ENCODE measurements around the gene SNAPC4. TPM values are rescaled to one million over a fixed set of nuclear protein-coding genes. Genes with fewer than 3 reads are reported as not detected.
A peak's percentile ranks its signal among the peaks of the same experiment; 100 is the strongest.

SNAPC4 gene
- total and polyA plus RNA-seq, 9 donors: 3.7 to 9.6 (median 8.7) TPM

DNA sequence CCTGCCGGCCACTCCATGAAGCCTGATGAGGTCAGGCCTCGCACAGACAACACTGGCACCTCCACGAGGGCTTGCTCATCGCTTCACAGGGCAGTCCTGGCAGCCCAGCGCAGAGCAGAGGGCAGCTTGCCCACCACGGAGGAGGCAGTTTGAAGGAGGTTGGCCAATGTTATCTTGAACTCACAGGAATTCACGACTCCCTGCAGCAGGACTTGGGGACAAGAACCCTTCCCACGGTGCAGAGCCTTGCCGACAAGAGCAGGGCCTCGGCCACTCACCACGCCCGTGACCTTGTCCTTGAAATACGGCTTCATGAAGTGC lies 5.0 kb downstream of the SNAPC4 start:
- H3K4me3 ChIP-seq: no peak overlapping the region
- H3K4me1 ChIP-seq (ENCODE audit: insufficient read depth): peaks cover 9% of the 10 kb centered on the region
- intact Hi-C loops (cut with DNase I): no loop called here
- TF ChIP-seq, protein P1, sequence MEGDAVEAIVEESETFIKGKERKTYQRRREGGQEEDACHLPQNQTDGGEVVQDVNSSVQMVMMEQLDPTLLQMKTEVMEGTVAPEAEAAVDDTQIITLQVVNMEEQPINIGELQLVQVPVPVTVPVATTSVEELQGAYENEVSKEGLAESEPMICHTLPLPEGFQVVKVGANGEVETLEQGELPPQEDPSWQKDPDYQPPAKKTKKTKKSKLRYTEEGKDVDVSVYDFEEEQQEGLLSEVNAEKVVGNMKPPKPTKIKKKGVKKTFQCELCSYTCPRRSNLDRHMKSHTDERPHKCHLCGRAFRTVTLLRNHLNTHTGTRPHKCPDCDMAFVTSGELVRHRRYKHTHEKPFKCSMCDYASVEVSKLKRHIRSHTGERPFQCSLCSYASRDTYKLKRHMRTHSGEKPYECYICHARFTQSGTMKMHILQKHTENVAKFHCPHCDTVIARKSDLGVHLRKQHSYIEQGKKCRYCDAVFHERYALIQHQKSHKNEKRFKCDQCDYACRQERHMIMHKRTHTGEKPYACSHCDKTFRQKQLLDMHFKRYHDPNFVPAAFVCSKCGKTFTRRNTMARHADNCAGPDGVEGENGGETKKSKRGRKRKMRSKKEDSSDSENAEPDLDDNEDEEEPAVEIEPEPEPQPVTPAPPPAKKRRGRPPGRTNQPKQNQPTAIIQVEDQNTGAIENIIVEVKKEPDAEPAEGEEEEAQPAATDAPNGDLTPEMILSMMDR (IDR thresholded peaks at IDR 0.05): no peak
- TF ChIP-seq POLR2A (IDR thresholded peaks at IDR 0.05) (no peak), EP300 (IDR thresholded peaks at IDR 0.05) (no peak)
- 81 to 88% (median 85%) methylated on average over 11 to 13 of the region's 13 CpGs for WGBS, 3 donors
- H3K36me3 ChIP-seq: no peaks in the 10 kb centered on the region
- no peak for DNase-seq
- H3K27ac ChIP-seq: no peak overlapping the region
- H3K27me3 ChIP-seq: no peaks in the 10 kb centered on the region
- H3K9me3 ChIP-seq: no peaks in the 10 kb centered on the region

DNA sequence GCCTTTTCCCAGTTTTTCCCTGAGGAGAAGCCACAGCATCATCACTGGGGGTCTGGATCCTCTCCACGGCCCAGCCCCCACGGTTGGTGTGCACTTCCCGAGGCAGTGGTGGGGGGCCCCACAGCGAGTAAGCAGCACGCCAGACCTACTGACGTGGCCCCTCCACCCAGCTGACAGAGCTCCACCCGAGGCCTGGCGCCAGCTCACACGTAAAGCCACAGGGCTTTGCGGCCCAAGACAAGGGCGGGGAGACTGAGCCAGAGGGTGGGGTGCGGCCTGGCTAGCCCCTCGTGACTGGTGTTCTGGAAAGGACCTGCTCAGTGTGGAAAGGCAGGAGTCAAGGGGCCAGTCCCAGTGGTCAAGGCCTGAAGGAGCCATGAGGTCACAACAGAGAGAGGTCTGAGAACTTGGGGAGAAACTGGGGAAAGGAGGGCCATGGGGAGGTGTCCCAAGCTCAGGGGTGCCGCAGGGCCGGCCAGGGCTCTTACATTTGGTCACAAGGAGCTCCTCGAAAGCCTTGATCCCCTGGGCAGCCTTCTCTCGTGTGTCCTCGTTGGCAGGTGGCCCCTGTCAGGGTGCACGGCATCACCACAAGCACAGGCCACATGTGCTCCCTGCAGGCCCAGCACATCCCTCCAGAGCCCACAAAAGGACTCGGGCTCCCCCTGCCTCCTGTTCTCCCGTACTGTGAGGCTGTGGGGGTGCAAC lies 5.5 kb downstream of the SNAPC4 start:
- Histone ChIP-seq H3K27ac (no peak overlapping the region), H3K9me3 (no peaks in the 10 kb centered on the region), H3K27me3 (no peaks in the 10 kb centered on the region), H3K4me3 (no peak overlapping the region), H3K4me1 (ENCODE audit: insufficient read depth) (peaks cover 9% of the 10 kb centered on the region), H3K36me3 (no peaks in the 10 kb centered on the region)
- intact Hi-C loops (cut with DNase I): no loop called here
- no peak for DNase-seq
- TF ChIP-seq, protein P1 (IDR thresholded peaks at IDR 0.05): no peak
- no peak for TF ChIP-seq EP300 (IDR thresholded peaks at IDR 0.05)
- TF ChIP-seq POLR2A (IDR thresholded peaks at IDR 0.05): no peak
- WGBS, 3 donors: 91 to 95% (median 93%) methylated on average over 21 of the region's 21 CpGs

DNA sequence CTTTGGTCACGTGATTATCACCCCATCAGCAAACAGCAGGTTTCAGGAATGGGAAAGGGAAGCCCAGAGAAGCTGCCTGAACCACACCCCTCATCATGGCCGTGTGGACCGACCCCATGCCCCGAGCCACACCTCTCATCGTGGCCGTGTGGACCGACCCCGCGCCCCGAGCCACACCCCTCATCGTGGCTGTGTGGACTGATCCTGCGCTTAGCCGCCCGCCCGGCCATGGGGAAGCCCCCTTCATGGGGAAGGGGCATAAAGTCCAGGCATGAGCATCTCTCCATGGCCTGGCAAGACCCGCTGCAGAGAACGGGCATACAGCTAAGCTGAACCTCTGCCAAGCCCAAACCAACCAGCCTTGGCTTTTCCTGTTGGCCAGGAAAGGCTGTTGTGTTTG lies 6.4 kb downstream of the SNAPC4 start:
- Histone ChIP-seq H3K4me1 (ENCODE audit: insufficient read depth) (no peaks in the 10 kb centered on the region), H3K4me3 (no peak overlapping the region), H3K9me3 (no peaks in the 10 kb centered on the region), H3K36me3 (no peaks in the 10 kb centered on the region), H3K27me3 (no peaks in the 10 kb centered on the region), H3K27ac (no peak overlapping the region)
- intact Hi-C loops (cut with DNase I): no loop called here
- TF ChIP-seq POLR2A (IDR thresholded peaks at IDR 0.05) (no peak), EP300 (IDR thresholded peaks at IDR 0.05) (no peak)
- TF ChIP-seq, protein P1 (IDR thresholded peaks at IDR 0.05): no peak
- 84% methylated on average over 17 of the region's 17 CpGs for WGBS, 3 donors
- peak in 1 of 5 donors; percentile 19 for DNase-seq

DNA sequence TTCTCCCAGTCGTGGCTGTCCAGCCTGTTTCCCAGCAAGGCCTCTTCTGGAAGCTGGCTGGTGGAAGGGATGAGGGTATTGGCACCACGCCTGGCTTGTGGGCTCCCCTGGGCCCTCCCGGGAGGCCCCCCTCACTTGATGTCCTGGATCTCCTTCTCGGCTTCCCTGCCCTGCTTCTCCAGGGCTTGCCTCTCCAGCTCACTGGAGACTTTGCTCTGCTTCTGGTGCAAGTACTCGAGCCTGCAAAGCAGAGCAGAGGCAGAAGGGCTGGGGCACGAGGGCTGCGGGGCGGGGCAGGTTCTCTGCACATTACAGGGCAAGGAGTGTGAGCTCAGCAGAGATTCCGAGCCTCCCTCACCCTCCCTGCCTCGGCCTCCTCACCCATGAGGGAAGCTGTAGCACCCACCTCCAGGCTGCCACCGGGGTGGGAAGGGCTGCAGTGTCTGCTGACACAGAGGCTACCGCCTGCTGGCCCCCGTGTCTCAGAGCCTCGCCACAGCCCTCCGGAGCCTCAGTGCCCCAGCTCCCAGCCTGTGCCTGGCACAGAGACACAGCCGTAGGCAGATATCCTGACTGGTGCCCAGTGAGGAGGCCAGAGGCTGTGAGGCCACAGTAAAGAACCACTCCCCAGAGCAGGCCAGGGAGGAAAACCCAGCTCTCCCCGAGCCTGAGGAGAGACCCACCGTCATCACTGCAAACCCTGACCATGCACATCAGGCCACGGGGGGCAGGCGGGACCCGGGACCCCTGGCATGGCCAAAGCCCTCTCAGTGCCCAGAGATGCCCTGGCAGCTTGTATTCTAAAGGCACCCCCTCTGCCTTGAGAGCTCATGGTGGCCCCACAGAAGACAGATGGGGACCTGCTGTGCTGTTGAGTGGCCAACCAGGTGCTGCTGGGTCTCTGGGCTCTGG lies 7.2 kb downstream of the SNAPC4 start:
- WGBS, 3 donors: 83 to 88% (median 87%) methylated on average over 21 of the region's 21 CpGs
- no peaks in the 10 kb centered on the region for H3K36me3 ChIP-seq
- no peak for DNase-seq

More for the DNA sequence above, 7.2 kb downstream of the SNAPC4 start:
- H3K27ac ChIP-seq: no peak overlapping the region
- intact Hi-C loops (cut with DNase I): no loop called here
- H3K27me3 ChIP-seq: no peaks in the 10 kb centered on the region
- TF ChIP-seq, protein P1 (IDR thresholded peaks at IDR 0.05): no peak
- TF ChIP-seq POLR2A (IDR thresholded peaks at IDR 0.05) (no peak), EP300 (IDR thresholded peaks at IDR 0.05) (no peak)
- no peaks in the 10 kb centered on the region for H3K9me3 ChIP-seq
- no peak overlapping the region for H3K4me3 ChIP-seq
- H3K4me1 ChIP-seq (ENCODE audit: insufficient read depth): no peaks in the 10 kb centered on the region

All from ovary (tissue), 9 donors.